ENCODE results near the gene ALAS2.

GRCh38 chrX:55006827-55007621 is 23.8 kb downstream of the ALAS2 start:
- no peak for TF ChIP-seq EZH2 (IDR thresholded peaks at IDR 0.05; ENCODE audit: insufficient read depth, low read length)
- TF ChIP-seq, protein P1, sequence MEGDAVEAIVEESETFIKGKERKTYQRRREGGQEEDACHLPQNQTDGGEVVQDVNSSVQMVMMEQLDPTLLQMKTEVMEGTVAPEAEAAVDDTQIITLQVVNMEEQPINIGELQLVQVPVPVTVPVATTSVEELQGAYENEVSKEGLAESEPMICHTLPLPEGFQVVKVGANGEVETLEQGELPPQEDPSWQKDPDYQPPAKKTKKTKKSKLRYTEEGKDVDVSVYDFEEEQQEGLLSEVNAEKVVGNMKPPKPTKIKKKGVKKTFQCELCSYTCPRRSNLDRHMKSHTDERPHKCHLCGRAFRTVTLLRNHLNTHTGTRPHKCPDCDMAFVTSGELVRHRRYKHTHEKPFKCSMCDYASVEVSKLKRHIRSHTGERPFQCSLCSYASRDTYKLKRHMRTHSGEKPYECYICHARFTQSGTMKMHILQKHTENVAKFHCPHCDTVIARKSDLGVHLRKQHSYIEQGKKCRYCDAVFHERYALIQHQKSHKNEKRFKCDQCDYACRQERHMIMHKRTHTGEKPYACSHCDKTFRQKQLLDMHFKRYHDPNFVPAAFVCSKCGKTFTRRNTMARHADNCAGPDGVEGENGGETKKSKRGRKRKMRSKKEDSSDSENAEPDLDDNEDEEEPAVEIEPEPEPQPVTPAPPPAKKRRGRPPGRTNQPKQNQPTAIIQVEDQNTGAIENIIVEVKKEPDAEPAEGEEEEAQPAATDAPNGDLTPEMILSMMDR (IDR thresholded peaks at IDR 0.05; ENCODE audit: insufficient read depth, low read depth, low read length): no peak

All from astrocyte (in vitro differentiated cells and primary cell).